ENCODE data around the gene EXOSC10. TPM values are rescaled to one million over a fixed set of nuclear protein-coding genes. Genes with fewer than 3 reads are reported as not detected.

The EXOSC10 gene
- total RNA-seq, 3 donors from 2014 or later, result 57.9 to 97.6 (median 77.7) TPM

DNA sequence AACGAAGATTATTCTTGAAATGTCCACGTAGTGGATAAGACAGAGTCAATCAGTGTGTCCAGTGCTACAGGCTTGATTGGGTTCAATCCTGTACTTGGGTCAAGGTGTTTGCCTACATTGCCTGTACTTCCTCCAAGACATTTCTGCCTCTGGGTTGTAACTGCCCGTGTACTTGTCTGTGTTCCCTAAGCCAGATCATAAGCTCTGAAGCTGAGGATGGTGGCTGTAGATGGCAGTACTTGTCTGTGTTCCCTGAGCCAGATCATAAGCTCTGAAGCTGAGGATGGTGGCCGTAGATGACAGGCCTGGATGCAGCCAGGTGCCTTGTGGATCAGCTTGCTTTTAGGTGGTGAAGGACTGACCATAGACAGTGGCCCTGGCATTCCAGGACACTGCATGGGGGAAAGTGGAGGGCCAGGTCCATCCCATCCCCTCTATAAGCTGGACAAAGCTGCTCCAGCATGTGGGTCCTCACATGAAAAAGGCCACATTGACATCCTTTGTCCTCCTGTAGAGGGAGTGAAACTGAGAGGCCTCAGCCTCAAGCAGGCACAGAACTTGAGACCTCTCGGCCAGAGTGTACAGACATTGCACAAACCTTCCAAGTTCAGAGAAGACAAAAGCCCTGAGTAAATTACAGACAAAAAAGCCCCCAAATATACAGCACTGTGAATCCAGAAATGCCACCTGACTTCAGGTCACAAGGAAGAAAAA is 37.9 kb downstream of the EXOSC10 start:
- Histone ChIP-seq H3K4me3 (peak overlapping the region in 2 of 3 donors; percentile 76 to 94), H3K36me3 (no peaks in the 10 kb centered on the region), H3K27me3 (no peaks in the 10 kb centered on the region), H3K9me3 (no peaks in the 10 kb centered on the region), H3K27ac (peak overlapping the region in 1 of 2 donors; percentile 27), H3K4me1 (peaks cover 0 to 6% of the 10 kb centered on the region in 2 donors)
- DNase-seq (ENCODE audit: low spot score in 2 of 2), result no peak
- TF ChIP-seq, protein P1, sequence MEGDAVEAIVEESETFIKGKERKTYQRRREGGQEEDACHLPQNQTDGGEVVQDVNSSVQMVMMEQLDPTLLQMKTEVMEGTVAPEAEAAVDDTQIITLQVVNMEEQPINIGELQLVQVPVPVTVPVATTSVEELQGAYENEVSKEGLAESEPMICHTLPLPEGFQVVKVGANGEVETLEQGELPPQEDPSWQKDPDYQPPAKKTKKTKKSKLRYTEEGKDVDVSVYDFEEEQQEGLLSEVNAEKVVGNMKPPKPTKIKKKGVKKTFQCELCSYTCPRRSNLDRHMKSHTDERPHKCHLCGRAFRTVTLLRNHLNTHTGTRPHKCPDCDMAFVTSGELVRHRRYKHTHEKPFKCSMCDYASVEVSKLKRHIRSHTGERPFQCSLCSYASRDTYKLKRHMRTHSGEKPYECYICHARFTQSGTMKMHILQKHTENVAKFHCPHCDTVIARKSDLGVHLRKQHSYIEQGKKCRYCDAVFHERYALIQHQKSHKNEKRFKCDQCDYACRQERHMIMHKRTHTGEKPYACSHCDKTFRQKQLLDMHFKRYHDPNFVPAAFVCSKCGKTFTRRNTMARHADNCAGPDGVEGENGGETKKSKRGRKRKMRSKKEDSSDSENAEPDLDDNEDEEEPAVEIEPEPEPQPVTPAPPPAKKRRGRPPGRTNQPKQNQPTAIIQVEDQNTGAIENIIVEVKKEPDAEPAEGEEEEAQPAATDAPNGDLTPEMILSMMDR (IDR thresholded peaks at IDR 0.05), result no peak
- no peak for TF ChIP-seq POLR2AphosphoS5 (IDR thresholded peaks at IDR 0.05)
- no peak for TF ChIP-seq POLR2A (IDR thresholded peaks at IDR 0.05)
- intact Hi-C loops (cut with DNase I; ENCODE audit: low total_unique reads), result no loop called here

DNA sequence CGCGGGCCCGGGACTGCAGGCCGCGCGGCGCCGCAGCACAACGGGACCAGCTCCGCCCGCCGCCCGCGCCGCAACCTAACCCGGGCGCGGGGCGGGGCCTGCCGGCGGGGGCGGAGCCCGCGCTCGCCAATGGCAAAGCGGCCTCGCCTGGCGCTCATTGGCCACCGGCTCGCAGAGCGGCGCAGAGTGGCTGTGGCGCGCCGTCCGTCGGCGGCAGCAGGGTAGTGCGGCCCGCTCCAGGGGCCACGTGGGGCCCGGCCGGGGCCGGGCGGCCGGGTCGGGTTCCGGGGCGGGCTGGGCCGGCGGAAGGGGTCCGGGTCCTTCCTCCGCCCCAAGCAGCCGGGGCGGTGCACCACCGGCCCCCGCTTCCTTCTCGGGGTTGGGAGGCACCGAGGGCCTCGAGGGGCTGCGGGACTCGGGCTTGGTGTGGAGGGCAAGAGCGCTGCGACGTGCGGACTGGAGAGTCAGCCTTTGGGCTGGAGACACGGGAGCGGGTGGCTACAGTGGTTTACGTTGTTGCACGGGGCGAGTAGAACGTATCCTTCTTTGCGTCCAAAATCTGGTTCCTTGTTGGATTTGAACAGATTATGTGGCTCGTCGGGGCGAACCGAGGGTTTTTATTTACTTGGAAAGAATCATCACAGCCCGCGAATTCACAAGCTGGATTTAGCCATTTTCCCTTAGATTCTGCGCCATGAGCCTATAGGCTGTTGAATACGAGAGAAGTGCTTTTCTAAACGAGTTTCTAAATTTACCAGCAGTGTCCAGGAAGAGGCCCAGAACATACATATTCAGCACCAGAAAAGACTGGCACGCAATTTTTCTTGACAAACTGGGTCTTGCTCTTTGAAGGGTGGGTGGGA is 39.5 kb downstream of the EXOSC10 start, which contains the start of gene SRM:
Gene SRM, minus strand, starts transcription at position 51 of the 863 bp plus-strand sequence. CDS start 75 bp downstream, outside the sequence.
- peak; percentile 83 to 89 for DNase-seq (ENCODE audit: low spot score in 2 of 2)
- H3K27ac ChIP-seq, result peak within 1 kb of the TSS; percentile 52 to 69
- peak within 1 kb of the TSS; percentile 76 to 94 (median 89) for H3K4me3 ChIP-seq
- intact Hi-C loops (cut with DNase I; ENCODE audit: low total_unique reads), result no loop called here
- no peaks in the 10 kb centered on the region for H3K9me3 ChIP-seq
- peaks cover 0 to 6% of the 10 kb centered on the region in 2 donors for H3K4me1 ChIP-seq
- no peaks in the 10 kb centered on the region for H3K36me3 ChIP-seq
- H3K27me3 ChIP-seq, result no peaks in the 10 kb centered on the region
- TF ChIP-seq, protein P1 (IDR thresholded peaks at IDR 0.05), result peak in 1 of 3 donors; percentile 69
- no peak for TF ChIP-seq POLR2A (IDR thresholded peaks at IDR 0.05)
- TF ChIP-seq POLR2AphosphoS5 (IDR thresholded peaks at IDR 0.05), result peak in 2 of 3 donors; percentile 25 to 52

DNA sequence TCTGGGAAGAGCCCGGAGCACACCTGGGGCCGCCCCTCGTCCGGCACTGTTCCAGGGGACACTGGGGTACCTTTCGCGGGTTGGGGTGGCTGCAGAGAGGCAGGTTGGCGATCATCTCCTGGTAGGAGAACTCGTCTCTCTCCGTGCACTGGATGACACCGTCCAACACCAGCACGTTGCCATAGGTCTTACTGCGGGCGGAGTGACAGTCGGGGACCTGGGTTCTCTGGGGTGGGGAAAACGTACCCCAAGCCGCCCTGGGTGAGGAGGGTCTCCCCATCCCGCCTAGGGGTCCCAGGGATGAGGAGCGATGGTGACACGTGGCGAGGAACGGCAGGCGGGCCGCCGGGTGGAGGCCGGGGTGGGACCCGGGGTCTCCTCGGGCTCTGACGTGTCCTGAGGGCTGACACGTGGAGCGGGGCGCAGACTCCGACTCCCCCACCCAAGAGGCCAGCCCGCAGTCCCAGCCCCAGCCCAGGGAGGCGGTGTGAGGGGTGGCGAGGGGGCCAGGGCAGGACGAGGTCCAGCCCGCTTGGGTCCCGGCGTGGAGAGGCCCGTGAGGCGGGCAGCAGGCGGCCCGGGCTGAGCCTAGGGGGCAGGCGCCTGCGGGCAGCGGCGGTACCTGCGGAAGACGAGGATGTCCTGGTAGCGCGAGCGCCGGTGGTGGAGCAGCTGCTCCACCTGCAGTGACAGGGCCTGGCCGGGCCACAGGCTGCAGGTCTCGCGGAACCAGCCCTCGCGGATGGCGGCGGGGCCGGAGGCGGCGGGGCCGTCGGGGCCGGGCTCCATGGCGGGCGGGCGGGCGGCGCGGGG is 40.3 kb downstream of the EXOSC10 start:
- Histone ChIP-seq H3K4me3 (peak overlapping the region; percentile 76 to 94 (median 89)), H3K27ac (peak overlapping the region in 1 of 2 donors; percentile 27)

DNA sequence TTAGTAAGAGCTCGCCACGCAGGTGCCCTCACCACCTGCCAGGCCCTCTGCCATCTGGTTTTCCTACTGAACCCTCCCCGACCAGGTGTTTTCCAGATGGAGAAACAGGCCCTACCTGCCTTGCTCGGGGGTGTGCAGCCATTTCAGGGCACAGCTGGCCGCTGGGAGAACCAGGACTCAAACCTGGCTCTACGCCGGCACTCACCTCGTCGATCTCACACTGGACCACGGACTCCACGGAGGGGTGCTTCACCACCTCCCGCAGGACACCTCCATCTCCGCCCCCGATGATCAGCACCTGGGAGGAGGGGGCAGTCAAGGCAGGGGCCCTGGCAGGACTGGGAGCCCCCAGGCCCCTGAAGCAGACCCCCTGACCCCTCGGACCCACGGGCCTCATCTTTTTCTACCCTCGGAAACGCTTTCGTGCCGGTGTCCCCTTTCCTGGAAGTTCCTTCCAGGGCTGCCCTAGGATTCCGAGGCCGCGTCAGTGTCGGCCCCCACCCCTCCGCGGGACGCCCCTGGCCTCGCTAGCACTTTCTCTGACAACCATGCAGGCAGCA is 41.0 kb downstream of the EXOSC10 start:
- H3K27me3 ChIP-seq, result no peaks in the 10 kb centered on the region
- H3K4me1 ChIP-seq, result peaks cover 0 to 6% of the 10 kb centered on the region in 2 donors
- peak overlapping the region in 1 of 2 donors; percentile 2 for H3K27ac ChIP-seq
- H3K9me3 ChIP-seq, result no peaks in the 10 kb centered on the region
- H3K36me3 ChIP-seq, result no peaks in the 10 kb centered on the region
- no peak for DNase-seq (ENCODE audit: low spot score in 2 of 2)
- TF ChIP-seq, protein P1 (IDR thresholded peaks at IDR 0.05), result no peak
- TF ChIP-seq POLR2A (IDR thresholded peaks at IDR 0.05) (no peak), POLR2AphosphoS5 (IDR thresholded peaks at IDR 0.05) (no peak)
- peak overlapping the region; percentile 76 to 94 (median 89) for H3K4me3 ChIP-seq
- intact Hi-C loops (cut with DNase I; ENCODE audit: low total_unique reads), result no loop called here

More for the DNA sequence above, 40.3 kb downstream of the EXOSC10 start:
- intact Hi-C loops (cut with DNase I; ENCODE audit: low total_unique reads), result no loop called here
- peaks cover 0 to 6% of the 10 kb centered on the region in 2 donors for H3K4me1 ChIP-seq
- no peak for DNase-seq (ENCODE audit: low spot score in 2 of 2)
- no peaks in the 10 kb centered on the region for H3K27me3 ChIP-seq
- no peaks in the 10 kb centered on the region for H3K9me3 ChIP-seq
- H3K36me3 ChIP-seq, result no peaks in the 10 kb centered on the region
- TF ChIP-seq POLR2AphosphoS5 (IDR thresholded peaks at IDR 0.05) (no peak), POLR2A (IDR thresholded peaks at IDR 0.05) (no peak)
- TF ChIP-seq, protein P1 (IDR thresholded peaks at IDR 0.05), result no peak
